ENCODE results near the gene SLC49A3.

Gene SLC49A3

DNA sequence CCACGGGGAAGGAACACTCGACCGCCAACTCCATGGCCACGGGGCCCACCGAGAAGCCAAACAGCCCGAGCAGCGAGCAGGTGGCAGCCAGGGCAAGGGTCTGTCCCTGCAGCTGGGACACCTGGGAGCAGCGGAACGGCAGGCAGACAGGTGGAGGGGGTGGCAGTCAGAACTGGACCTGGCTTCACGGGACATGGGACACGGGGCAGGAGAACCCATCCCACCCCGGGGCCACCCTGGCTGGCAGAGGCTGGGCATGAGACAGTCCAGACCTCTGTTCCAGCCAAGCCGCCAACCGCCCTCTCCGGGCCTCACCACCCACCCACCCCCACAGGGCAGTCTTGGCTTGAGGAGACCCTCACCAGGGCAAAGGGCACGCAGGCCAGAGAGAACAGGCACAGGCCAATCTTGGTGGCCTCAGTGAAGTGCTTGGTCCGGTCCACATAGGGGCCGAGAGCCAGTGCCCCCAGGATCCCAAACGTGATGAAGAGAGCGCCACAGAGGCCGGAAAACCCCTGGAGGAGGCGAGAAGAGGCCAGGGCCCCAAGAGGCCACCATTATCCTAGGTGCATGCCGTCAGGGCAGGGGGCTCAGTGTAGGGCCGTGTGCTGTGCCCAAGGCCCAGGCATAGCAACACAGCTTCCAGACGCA lies 5.6 kb downstream of the SLC49A3 start:
- intact Hi-C loops (cut with DNase I) = no loop called here
- peak in 1 of 10 donors; percentile 79 for DNase-seq

- peak in 1 of 10 donors; percentile 64 for DNase-seq
- intact Hi-C loops (cut with DNase I) = no loop called here
Observed at GRCh38 chr4:682490-683172, 6.3 kb downstream of the SLC49A3 start.

DNA sequence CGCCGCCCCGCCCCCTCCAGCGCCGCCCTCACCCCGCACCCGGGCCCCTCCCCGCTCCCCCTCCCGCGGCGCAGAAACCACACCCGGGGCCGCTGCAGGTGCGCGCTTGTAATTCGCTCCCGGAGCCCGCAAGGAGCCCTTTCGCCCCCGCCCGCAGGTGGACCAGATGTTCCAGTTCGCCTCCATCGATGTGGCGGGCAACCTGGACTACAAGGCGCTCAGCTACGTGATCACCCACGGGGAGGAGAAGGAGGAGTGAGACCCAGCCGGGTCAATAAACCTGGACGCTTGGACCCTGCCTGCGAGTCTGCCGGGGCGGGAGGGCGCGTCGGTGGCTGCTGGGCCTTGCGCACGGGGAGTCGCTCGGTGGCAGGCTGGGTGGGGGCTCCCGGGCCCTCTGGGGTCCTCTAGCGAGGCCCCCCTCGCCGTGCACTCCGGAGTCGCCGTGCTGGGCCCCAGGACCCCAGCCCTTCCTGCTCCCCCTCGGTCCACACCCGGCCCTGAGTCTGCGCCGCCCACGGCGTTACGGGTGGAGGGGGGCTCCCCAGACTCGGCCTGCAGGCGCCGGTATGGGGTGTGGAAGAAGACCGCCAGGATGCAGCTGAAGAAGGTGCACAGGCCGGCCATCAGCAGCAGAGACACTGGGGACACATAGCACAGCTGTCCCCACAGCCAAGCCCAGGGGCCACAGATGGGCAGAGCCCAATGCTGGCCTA lies 7.1 kb downstream of the SLC49A3 start:
- intact Hi-C loops (cut with DNase I) = no loop called here
- DNase-seq = peak in 1 of 10 donors; percentile 76

GRCh38 chr4:680928-681645 lies 7.9 kb downstream of the SLC49A3 start:
- peak in 2 of 10 donors; percentile 66 to 88 for DNase-seq
- intact Hi-C loops (cut with DNase I) = no loop called here

- DNase-seq = peak in 1 of 10 donors; percentile 78
- intact Hi-C loops (cut with DNase I) = no loop called here
Observed at GRCh38 chr4:680551-680927, 8.4 kb downstream of the SLC49A3 start.

DNA sequence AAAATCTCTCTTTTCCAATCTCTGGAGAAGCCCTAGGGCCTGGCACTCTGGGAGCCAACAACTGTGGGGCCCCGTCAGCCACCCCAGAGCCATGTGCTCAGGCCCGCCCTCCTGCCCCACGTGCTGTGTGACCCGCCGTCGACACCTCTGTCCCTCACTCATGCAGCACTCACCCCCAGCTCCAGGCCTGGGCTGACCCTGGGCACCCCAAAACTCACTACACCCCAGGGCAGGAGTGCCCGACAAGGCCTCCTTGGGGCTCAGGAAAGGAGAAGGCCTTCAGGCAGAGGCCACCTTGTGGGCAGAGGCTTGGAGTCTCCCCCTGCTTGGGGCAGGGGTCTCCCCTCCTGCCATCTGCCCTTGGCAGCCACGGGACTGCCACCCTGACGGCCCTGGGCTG lies 8.9 kb downstream of the SLC49A3 start:
- intact Hi-C loops (cut with DNase I) = no loop called here

DNA sequence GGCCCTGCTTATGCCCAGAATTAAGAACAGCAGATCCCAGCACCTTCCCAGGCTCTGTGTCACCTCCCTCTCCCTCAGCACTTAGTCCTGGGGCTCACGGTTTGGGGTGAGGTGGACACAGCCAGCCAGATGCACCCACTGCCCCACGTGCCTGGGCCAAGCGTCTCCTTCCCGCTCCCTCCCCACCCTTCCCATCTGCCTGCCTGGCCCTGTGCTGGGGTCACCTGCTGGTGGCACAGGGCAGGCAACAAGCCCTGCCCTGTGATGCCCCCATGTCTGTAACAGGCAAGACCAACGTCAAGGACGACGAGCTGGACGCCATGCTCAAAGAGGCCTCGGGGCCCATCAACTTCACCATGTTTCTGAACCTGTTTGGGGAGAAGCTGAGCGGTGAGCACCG lies 9.3 kb downstream of the SLC49A3 start:
- DNase-seq = no peak
- intact Hi-C loops (cut with DNase I) = loop anchor here (10.0 kb wide), 2 partner anchors 75 to 205 kb away; no protein-coding TSS in a partner anchor

More for the DNA sequence above, 8.9 kb downstream of the SLC49A3 start:
- DNase-seq = peak in 1 of 10 donors; percentile 43

GRCh38 chr4:679104-679481 lies 9.9 kb downstream of the SLC49A3 start:
- intact Hi-C loops (cut with DNase I) = loop anchor here (10.0 kb wide), 2 partner anchors 74 to 204 kb away; no protein-coding TSS in a partner anchor
- peak in 1 of 10 donors; percentile 72 for DNase-seq

GRCh38 chr4:678331-679103 lies 10.4 kb downstream of the SLC49A3 start:
- intact Hi-C loops (cut with DNase I) = loop anchor here (10.0 kb wide), 2 partner anchors 74 to 204 kb away; no protein-coding TSS in a partner anchor
- peak in 1 of 10 donors; percentile 75 for DNase-seq

GRCh38 chr4:677431-678293 lies 11.3 kb downstream of the SLC49A3 start:
- intact Hi-C loops (cut with DNase I) = loop anchor here (10.0 kb wide), 2 partner anchors 73 to 203 kb away; no protein-coding TSS in a partner anchor
- DNase-seq = peak in 4 of 10 donors; percentile 38 to 91 (median 76)

DNA sequence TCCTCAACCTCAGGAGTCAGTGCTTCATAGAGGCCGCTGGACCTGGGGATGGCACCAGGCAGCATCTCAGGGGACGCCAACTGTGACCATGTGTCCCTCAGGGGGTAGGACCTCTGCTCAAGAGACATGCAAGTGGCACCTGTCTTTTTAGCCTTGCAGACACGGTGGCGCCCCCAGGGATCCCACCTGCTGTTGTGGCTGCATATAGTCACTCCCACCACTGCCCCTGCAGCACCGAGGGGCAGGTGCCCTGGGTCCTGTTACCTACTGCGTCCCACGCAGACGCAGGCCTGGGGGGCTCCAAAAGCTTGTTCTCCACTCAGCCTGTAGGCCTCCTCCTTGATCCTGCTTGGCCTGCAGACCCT lies 12.1 kb downstream of the SLC49A3 start:
- intact Hi-C loops (cut with DNase I) = loop anchor here (10.0 kb wide), 2 partner anchors 72 to 202 kb away; no protein-coding TSS in a partner anchor
- peak in 1 of 10 donors; percentile 79 for DNase-seq

- peak in 1 of 10 donors; percentile 64 for DNase-seq
- intact Hi-C loops (cut with DNase I) = loop anchor here (10.0 kb wide), 2 partner anchors 71 to 201 kb away; no protein-coding TSS in a partner anchor
Observed at GRCh38 chr4:675980-676870, 12.7 kb downstream of the SLC49A3 start.

- intact Hi-C loops (cut with DNase I) = loop anchor here (10.0 kb wide), 2 partner anchors 70 to 200 kb away; no protein-coding TSS in a partner anchor
Observed at GRCh38 chr4:675036-675882, 13.7 kb downstream of the SLC49A3 start.

GRCh38 chr4:674172-675035 lies 14.5 kb downstream of the SLC49A3 start, which contains the start of the genes ATP5ME and MYL5:
Gene ATP5ME, minus strand, starts transcription at chr4:674276. Its CDS starts 29 bp downstream, at chr4:674247.
Gene MYL5, plus strand, starts transcription at chr4:674542. Its CDS starts 3,485 bp downstream, at chr4:678027.
- peak; percentile 91 to 99 (median 95) for DNase-seq
- intact Hi-C loops (cut with DNase I) = loop anchor here (10.0 kb wide), 2 partner anchors 70 to 200 kb away; no protein-coding TSS in a partner anchor

More at GRCh38 chr4:675036-675882, 13.7 kb downstream of the SLC49A3 start:
- peak in 2 of 10 donors; percentile 73 to 87 for DNase-seq
